Smooth muscle cell (in vitro differentiated cells): ENCODE results near the gene DOK7. TPM values are rescaled to one million over a fixed set of nuclear protein-coding genes. Genes with fewer than 3 reads are reported as not detected.
"Not testable (repeated sequence)": the region's sequence is repeated elsewhere in the genome, so short reads cannot be mapped to it uniquely, and the experiment has no call there.

ENCODE experiments used
- DNase-seq: peaks from one replicate; lab custom pipeline; 2025; ENCODE audit not compliant: unreplicated experiment; lab: John Stamatoyannopoulos, UW
- H2AFZ ChIP-seq: fragments of 200-600 bp; sonication (generic); 2 replicates; pipeline ENCODE4 v1.6.0; 2016; ENCODE audit warnings: antibody characterized with exemption, low read depth, mild to moderate bottlenecking
- H3F3A ChIP-seq: fragments of 200-600 bp; sonication (generic); 2 replicates; pipeline ENCODE4 v1.6.0; 2017; ENCODE audit warnings: antibody characterized with exemption, low read depth
- H3K27ac ChIP-seq: fragments of 200-600 bp; sonication (generic); 2 replicates; pipeline ENCODE4 v1.5.1; 2016; ENCODE audit warnings: low read depth, mild to moderate bottlenecking
- H3K27me3 ChIP-seq: fragments of 200-600 bp; sonication (generic); 2 replicates; pipeline ENCODE4 v1.6.1; 2016; ENCODE audit warnings: low read depth, mild to moderate bottlenecking
- H3K36me3 ChIP-seq: fragments of 200-600 bp; sonication (generic); 2 replicates; pipeline ENCODE4 v1.5.1; 2016; ENCODE audit warnings: low read depth
- H3K4me1 ChIP-seq: fragments of 200-600 bp; sonication (generic); 2 replicates; pipeline ENCODE4 v1.5.1; 2016; ENCODE audit warnings: low read depth
- H3K4me2 ChIP-seq: fragments of 200-600 bp; sonication (generic); 2 replicates; pipeline ENCODE4 v1.6.0; 2016; ENCODE audit warnings: mild to moderate bottlenecking
- H3K4me3 ChIP-seq: fragments of 200-600 bp; sonication (generic); 2 replicates; pipeline ENCODE4 v1.5.1; 2016; ENCODE audit warnings: mild to moderate bottlenecking
- H3K79me2 ChIP-seq: fragments of 200-600 bp; sonication (generic); 2 replicates; pipeline ENCODE4 v1.6.0; 2016; ENCODE audit warnings: low read depth, mild to moderate bottlenecking
- H3K9ac ChIP-seq: fragments of 200-600 bp; sonication (generic); 2 replicates; pipeline ENCODE4 v1.6.0; 2016; ENCODE audit warnings: low read depth
- H3K9me3 ChIP-seq: fragments of 200-600 bp; sonication (generic); replicated peaks from 2 replicates; pipeline ENCODE4 v1.5.1; 2016; ENCODE audit warnings: low read depth
- H4K20me1 ChIP-seq: fragments of 200-600 bp; sonication (generic); 2 replicates; pipeline ENCODE4 v1.6.0; 2016; ENCODE audit warnings: low read depth
- WGBS: methylation state at CpG from one replicate; pipeline ENCODE4 v1.1.7; 2016; ENCODE audit warnings: low lambda C conversion rate; 5-methylcytosine and 5-hydroxymethylcytosine counted together
- polyA plus RNA-seq: library from polyadenylated mRNA; unstranded; fragments of >200 nt; fragmentation: Nextera tagmentation; extraction: Ambion mirVana; gene quantifications from 2 replicates; pipeline ENCODE4 v1.2.1, GENCODE V29; 2016
- total RNA-seq: library from RNA; depleted of rRNA; stranded (reverse); fragments of >200 nt; gene quantifications from 2 replicates; pipeline ENCODE4 v1.2.3, GENCODE V29; 2014
- TF ChIP-seq, protein P1 (sequence below): fragments of 200-600 bp; sonication (generic); IDR thresholded peaks from 2 replicates; pipeline ENCODE4 v1.5.1; 2017; ENCODE audit warnings: borderline replicate concordance, mild to moderate bottlenecking, antibody characterized with exemption; ENCODE audit not compliant: insufficient read depth, poor library complexity, severe bottlenecking

DOK7 gene
- total and polyA plus RNA-seq, 2 experiments from 2014 or later, result not detected

DNA sequence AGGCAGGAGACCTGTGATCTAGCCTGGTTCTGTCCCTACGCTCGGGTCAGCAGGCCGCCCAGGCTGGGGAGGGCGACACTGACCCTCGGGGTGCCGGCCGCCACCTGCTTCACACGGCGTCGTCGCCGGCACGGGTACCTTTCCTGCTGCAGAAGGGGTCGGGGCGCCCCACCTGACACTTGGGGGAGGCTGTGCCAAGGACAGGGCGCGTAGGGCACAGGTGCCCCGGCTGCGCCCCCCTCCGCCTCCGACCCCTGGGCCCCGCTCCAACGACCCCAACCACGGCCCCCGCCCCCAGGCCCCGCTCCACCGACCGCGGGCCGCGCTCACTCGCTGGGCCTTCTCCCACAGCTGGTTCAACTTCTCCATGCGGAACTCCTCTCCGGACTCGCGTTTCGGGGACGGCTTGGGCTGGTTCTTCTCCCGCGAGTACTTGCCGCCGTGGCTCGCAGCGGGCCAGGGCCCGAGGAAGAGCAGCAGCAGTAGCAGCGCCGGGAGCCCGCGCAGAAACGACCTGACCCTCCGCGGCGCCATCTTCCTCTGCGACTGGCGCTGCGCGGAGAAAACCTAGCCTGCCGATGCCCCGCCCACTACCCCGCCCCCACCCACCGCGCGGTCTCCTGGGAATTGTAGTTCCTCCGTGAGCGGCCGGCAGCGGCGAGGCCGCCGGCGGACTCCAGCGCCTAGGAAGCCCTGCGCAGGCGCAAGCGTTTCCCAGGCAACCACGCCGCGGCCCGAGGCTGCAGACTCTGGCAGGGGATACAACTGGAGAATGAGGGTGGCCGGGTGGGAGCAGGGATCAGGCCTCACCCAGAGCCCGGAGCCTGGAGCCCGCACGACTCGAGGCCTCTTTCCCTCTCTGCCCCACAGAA, 69.0 kb downstream of the DOK7 start, which contains the start of gene LRPAP1:
Gene LRPAP1 (minus strand): TSS at position 544 of the 872 bp plus-strand sequence. CDS start 10 bp downstream, at position 534.
- Histone ChIP-seq H2AFZ (peak within 1 kb of the TSS; percentile 98), H3K79me2 (peaks cover 35% of the 10 kb centered on the region), H3K27ac (no peak within 1 kb of the TSS), H3K27me3 (no peaks in the 10 kb centered on the region), H4K20me1 (peaks cover 47% of the 10 kb centered on the region), H3K4me1 (peaks cover 16% of the 10 kb centered on the region), H3F3A (no peaks in the 10 kb centered on the region), H3K9me3 (no peaks in the 10 kb centered on the region), H3K9ac (peak within 1 kb of the TSS; percentile 83), H3K36me3 (no peaks in the 10 kb centered on the region), H3K4me2 (peak within 1 kb of the TSS; percentile 98), H3K4me3 (peak within 1 kb of the TSS; percentile 99)
- WGBS, result under 1% methylated on average over 50 of the region's 84 CpGs
- DNase-seq, result peak; percentile 87
- TF ChIP-seq, protein P1, sequence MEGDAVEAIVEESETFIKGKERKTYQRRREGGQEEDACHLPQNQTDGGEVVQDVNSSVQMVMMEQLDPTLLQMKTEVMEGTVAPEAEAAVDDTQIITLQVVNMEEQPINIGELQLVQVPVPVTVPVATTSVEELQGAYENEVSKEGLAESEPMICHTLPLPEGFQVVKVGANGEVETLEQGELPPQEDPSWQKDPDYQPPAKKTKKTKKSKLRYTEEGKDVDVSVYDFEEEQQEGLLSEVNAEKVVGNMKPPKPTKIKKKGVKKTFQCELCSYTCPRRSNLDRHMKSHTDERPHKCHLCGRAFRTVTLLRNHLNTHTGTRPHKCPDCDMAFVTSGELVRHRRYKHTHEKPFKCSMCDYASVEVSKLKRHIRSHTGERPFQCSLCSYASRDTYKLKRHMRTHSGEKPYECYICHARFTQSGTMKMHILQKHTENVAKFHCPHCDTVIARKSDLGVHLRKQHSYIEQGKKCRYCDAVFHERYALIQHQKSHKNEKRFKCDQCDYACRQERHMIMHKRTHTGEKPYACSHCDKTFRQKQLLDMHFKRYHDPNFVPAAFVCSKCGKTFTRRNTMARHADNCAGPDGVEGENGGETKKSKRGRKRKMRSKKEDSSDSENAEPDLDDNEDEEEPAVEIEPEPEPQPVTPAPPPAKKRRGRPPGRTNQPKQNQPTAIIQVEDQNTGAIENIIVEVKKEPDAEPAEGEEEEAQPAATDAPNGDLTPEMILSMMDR, result no peak

DNA sequence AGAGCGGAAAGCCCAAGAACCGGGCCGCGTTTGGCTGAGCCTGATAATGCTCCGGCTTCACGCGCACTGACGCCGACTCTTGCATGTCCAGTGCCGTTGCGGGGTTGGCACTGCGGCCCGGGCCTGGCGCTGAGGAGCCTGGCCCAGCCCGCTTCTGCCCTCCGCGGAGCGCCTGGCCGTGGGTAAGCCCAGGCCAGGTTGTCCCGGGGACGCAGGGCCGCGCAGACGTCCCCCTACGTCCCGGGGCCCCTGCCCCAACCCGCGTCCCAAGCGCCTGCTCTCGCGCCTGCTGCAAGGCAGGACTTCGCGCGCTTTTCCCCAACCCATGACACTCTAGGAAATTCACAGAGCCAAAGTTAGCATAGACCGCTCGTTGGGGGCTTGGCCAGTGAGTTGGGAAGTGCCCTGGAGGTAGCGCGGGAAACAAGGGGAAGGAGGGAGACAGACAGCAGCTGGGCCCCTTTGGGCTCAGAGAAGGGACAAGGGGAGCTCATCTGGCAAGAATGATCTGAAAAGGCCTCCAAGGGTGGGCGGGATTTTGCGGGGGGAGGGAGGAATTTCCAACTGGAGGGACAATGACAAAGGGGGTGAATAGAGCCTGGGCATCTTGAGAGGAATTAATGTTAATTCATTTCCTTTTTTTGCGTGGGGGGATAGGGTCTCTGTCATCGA, 69.8 kb downstream of the DOK7 start:
- Histone ChIP-seq H3K27ac (no peak overlapping the region), H3K4me3 (peak overlapping the region; percentile 99), H3K9me3 (no peaks in the 10 kb centered on the region), H3K27me3 (no peaks in the 10 kb centered on the region), H3K36me3 (no peaks in the 10 kb centered on the region), H3K9ac (no peak overlapping the region), H3K79me2 (peaks cover 35% of the 10 kb centered on the region), H4K20me1 (peaks cover 39% of the 10 kb centered on the region), H3K4me1 (peaks cover 16% of the 10 kb centered on the region), H2AFZ (peak overlapping the region; percentile 98), H3K4me2 (peak overlapping the region; percentile 98), H3F3A (no peaks in the 10 kb centered on the region)
- TF ChIP-seq, protein P1, result no peak
- no peak for DNase-seq
- 15% methylated on average over 38 of the region's 42 CpGs for WGBS

DNA sequence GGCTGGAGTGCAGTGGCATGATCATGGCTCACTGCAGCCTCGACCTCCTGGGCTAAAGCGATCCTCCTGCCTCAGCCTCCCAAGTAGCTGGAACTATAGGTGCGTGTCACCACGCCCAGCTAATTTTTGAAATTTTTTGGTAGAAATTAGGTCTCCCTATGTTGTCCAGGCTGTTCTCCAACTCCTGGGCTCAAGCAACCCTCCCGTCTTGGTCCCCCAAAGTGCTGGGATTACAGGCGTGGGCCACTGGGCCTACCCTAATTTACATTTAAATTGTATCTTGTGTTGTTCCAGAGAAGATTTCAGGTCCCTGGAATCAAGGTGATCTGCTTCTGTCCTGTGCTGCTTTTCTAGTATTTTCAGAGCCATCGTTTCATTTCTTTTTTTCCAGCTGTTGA, 70.3 kb downstream of the DOK7 start:
- Histone ChIP-seq H3K9ac (no peak overlapping the region), H3K9me3 (no peaks in the 10 kb centered on the region), H3K36me3 (no peaks in the 10 kb centered on the region), H3K4me1 (peaks cover 16% of the 10 kb centered on the region), H2AFZ (no peak overlapping the region), H3F3A (no peaks in the 10 kb centered on the region), H3K79me2 (peaks cover 34% of the 10 kb centered on the region), H3K4me2 (no peak overlapping the region), H3K27ac (no peak overlapping the region), H3K27me3 (no peaks in the 10 kb centered on the region), H3K4me3 (no peak overlapping the region), H4K20me1 (peaks cover 34% of the 10 kb centered on the region)
- no peak for DNase-seq
- WGBS, result 98% methylated on average over 7 of the region's 7 CpGs
- TF ChIP-seq, protein P1, result no peak

DNA sequence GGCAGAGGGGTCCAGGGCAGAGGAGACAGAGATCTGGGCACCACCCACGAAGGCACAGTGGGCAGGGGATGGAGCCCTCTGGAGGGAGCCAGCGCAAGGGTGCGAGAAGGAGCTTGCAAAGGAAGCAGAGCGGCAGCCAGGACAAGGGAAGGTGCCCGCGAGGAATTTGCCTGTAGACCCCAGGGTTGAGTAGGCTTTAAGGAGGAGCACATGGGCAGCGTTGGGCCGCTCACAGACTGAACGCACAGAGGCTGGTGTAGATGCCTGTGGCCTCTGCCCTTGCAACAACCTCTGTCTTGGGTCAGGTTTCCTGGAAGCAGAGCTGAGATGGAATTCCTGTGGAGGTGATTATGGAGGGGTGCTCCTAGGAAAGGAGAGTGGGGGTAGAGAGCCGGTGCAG, 72.7 kb downstream of the DOK7 start:
- not testable (repeated sequence) for H3K9ac ChIP-seq, H4K20me1 ChIP-seq, H3F3A ChIP-seq, DNase-seq, H3K36me3 ChIP-seq, H3K27ac ChIP-seq, H3K9me3 ChIP-seq, H3K4me2 ChIP-seq, H3K27me3 ChIP-seq, H2AFZ ChIP-seq, H3K4me3 ChIP-seq
- Histone ChIP-seq H3K79me2 (peaks cover 13% of the 10 kb centered on the region), H3K4me1 (peaks cover 16% of the 10 kb centered on the region)
- WGBS, result 84% methylated on average over 10 of the region's 10 CpGs

DNA sequence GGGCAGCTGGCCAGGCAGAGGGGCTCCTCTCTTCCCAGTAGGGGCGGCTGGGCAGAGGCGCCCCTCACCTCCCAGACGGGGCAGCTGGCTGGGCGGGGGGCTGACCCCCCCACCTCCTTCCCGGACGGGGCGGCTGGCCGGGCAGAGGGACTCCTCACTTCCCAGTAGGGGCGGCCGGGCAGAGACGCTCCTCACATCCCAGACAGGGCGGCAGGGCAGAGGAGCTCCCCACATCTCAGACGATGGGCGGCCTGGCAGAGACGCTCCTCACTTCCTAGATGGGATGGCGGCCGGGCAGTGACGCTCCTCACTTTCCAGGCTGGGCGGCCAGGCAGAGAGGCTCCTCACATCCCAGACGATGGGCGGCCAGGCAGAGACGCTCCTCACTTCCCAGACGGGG, 75.8 kb downstream of the DOK7 start:
- DNase-seq, H3K4me3 ChIP-seq: not testable (repeated sequence)

DNA sequence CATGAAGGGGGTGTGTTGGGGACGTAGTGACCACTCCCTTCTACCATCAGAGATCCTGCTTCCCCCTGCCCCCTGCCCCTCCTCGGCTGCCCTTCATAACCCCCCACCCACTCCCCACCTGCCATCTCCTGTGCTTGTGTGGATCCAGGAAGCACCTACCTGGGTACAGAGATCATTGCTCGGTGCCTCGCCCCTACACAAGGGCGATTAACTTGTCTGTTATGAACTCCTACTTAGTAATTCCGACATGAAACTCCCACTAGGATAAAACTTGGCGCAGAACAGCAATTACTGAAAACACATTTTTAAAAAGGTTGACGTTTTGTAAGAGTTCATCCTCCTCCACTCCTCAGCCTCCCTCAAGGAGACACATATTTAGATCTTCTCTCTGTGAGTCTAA, 80.3 kb downstream of the DOK7 start:
- not testable (repeated sequence) for H3K36me3 ChIP-seq, H3K27me3 ChIP-seq, H3K4me1 ChIP-seq, H3F3A ChIP-seq, H3K9me3 ChIP-seq, H3K9ac ChIP-seq, H3K79me2 ChIP-seq, DNase-seq, H3K4me2 ChIP-seq, H2AFZ ChIP-seq, H3K27ac ChIP-seq, H3K4me3 ChIP-seq, H4K20me1 ChIP-seq
- 92% methylated on average over 6 of the region's 8 CpGs for WGBS

More for the DNA sequence above, 75.8 kb downstream of the DOK7 start:
- H3F3A ChIP-seq, H3K9me3 ChIP-seq, H3K27me3 ChIP-seq, H4K20me1 ChIP-seq, H2AFZ ChIP-seq, H3K4me2 ChIP-seq, H3K79me2 ChIP-seq, H3K27ac ChIP-seq, H3K9ac ChIP-seq, H3K4me1 ChIP-seq, H3K36me3 ChIP-seq: not testable (repeated sequence)
- WGBS, result 91% methylated on average over 13 of the region's 23 CpGs
